Gastroesophageal sphincter (tissue), 3 donors: ENCODE measurements around the gene KRTAP4-11.
"Not testable (repeated sequence)": the region's sequence is repeated elsewhere in the genome, so short reads cannot be mapped to it uniquely, and the experiment has no call there.

Experiments
- POLR2A ChIP-seq, 2 donors: fragments of 450-650 bp; IDR thresholded peaks; one replicate each; pipeline ENCODE4 v1.6.1; 2017; ENCODE audit warnings: antibody characterized with exemption in 2 of 2, mild to moderate bottlenecking in 2 of 2, moderate library complexity in 1 of 2
- TF ChIP-seq, protein P1 (sequence below), 4 experiments: fragments of 200-600 bp in 2 of 4; fragments of 450-650 bp in 2 of 4; sonication (generic) in 1 of 4; IDR thresholded peaks; one replicate each; pipeline ENCODE4 v1.5.1; 2017 to 2019; ENCODE audit warnings: antibody characterized with exemption in 4 of 4, mild to moderate bottlenecking in 2 of 4, moderate library complexity in 2 of 4

GRCh38 chr17:41088760-41089352 is 29.3 kb downstream of the KRTAP4-11 start:
- TF ChIP-seq, protein P1, sequence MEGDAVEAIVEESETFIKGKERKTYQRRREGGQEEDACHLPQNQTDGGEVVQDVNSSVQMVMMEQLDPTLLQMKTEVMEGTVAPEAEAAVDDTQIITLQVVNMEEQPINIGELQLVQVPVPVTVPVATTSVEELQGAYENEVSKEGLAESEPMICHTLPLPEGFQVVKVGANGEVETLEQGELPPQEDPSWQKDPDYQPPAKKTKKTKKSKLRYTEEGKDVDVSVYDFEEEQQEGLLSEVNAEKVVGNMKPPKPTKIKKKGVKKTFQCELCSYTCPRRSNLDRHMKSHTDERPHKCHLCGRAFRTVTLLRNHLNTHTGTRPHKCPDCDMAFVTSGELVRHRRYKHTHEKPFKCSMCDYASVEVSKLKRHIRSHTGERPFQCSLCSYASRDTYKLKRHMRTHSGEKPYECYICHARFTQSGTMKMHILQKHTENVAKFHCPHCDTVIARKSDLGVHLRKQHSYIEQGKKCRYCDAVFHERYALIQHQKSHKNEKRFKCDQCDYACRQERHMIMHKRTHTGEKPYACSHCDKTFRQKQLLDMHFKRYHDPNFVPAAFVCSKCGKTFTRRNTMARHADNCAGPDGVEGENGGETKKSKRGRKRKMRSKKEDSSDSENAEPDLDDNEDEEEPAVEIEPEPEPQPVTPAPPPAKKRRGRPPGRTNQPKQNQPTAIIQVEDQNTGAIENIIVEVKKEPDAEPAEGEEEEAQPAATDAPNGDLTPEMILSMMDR (IDR thresholded peaks at IDR 0.05), result not testable (repeated sequence)
- not testable (repeated sequence) for TF ChIP-seq POLR2A (IDR thresholded peaks at IDR 0.05)
